Measurements from ENCODE around the gene PABPC1L.

The PABPC1L gene

DNA sequence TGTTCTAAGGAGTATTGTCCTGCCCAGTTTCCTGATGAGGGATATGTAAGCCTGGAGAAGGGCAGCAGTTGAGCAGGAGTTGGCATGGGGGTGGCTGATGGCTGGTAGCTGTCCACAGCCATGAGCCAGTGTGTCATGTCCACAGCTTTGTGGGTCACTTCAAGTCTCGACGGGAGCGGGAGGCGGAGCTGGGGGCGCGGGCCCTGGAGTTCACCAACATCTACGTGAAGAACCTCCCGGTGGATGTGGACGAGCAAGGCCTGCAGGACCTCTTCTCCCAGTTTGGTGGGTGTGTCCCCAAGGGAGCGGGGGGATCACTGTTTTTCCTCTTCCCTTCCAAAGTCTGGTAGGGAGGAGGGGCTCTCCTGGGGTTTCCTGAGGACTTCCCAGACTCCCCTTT lies 8.9 kb downstream of the PABPC1L start:
- Histone ChIP-seq H3K4me1 (ENCODE audit: control insufficient read depth, insufficient read depth, low read length) (no peaks in the 10 kb centered on the region), H3K9me3 (ENCODE audit: control insufficient read depth, insufficient read depth, low read length) (no peaks in the 10 kb centered on the region), H3K27ac (ENCODE audit: low read depth, low read length) (no peak overlapping the region), H3K36me3 (ENCODE audit: control insufficient read depth, insufficient read depth, low read length) (peaks cover 79% of the 10 kb centered on the region), H3K4me3 (ENCODE audit: low read depth, low read length) (no peak overlapping the region), H3K27me3 (ENCODE audit: control insufficient read depth, insufficient read depth, low read length) (no peaks in the 10 kb centered on the region), H3K9ac (ENCODE audit: low read depth, low read length) (no peak overlapping the region)

GRCh38 chr20:44921447-44921846 lies 11.6 kb downstream of the PABPC1L start:
- no peaks in the 10 kb centered on the region for H3K4me1 ChIP-seq (ENCODE audit: control insufficient read depth, insufficient read depth, low read length)
- H3K27ac ChIP-seq (ENCODE audit: low read depth, low read length) = no peak overlapping the region
- H3K9ac ChIP-seq (ENCODE audit: low read depth, low read length) = no peak overlapping the region
- H3K9me3 ChIP-seq (ENCODE audit: control insufficient read depth, insufficient read depth, low read length) = no peaks in the 10 kb centered on the region
- no peak overlapping the region for H3K4me3 ChIP-seq (ENCODE audit: low read depth, low read length)
- H3K36me3 ChIP-seq (ENCODE audit: control insufficient read depth, insufficient read depth, low read length) = peaks cover 79% of the 10 kb centered on the region
- H3K27me3 ChIP-seq (ENCODE audit: control insufficient read depth, insufficient read depth, low read length) = no peaks in the 10 kb centered on the region

- Histone ChIP-seq H3K27me3 (ENCODE audit: control insufficient read depth, insufficient read depth, low read length) (no peaks in the 10 kb centered on the region), H3K4me1 (ENCODE audit: control insufficient read depth, insufficient read depth, low read length) (no peaks in the 10 kb centered on the region), H3K36me3 (ENCODE audit: control insufficient read depth, insufficient read depth, low read length) (peaks cover 63% of the 10 kb centered on the region), H3K9ac (ENCODE audit: low read depth, low read length) (no peak overlapping the region), H3K9me3 (ENCODE audit: control insufficient read depth, insufficient read depth, low read length) (no peaks in the 10 kb centered on the region), H3K4me3 (ENCODE audit: low read depth, low read length) (no peak overlapping the region), H3K27ac (ENCODE audit: low read depth, low read length) (no peak overlapping the region)
Observed at GRCh38 chr20:44924541-44924940, 14.7 kb downstream of the PABPC1L start.

DNA sequence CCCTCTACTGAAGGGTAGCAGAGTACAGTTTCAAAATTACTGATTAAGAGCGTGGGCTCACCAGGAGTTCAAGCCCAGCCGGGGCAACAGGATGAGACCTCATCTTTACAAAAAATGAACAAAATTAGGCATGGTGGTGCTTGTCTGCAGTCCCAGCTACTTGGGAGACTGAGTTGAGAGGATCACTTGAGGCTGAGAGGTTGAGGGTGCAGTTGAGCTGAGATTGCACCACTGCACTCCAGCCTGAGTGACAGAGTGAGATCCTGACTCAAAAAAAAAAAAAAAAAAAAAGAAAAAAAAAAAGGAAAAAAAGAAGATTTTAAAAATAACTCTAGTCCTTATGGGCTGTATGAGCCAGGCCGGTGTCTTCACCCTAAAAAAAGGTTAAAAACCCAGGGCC lies 18.7 kb downstream of the PABPC1L start:
- H3K9me3 ChIP-seq (ENCODE audit: control insufficient read depth, insufficient read depth, low read length) = no peaks in the 10 kb centered on the region
- no peak overlapping the region for H3K4me3 ChIP-seq (ENCODE audit: low read depth, low read length)
- H3K36me3 ChIP-seq (ENCODE audit: control insufficient read depth, insufficient read depth, low read length) = peaks cover 71% of the 10 kb centered on the region
- H3K4me1 ChIP-seq (ENCODE audit: control insufficient read depth, insufficient read depth, low read length) = no peaks in the 10 kb centered on the region
- no peaks in the 10 kb centered on the region for H3K27me3 ChIP-seq (ENCODE audit: control insufficient read depth, insufficient read depth, low read length)
- H3K9ac ChIP-seq (ENCODE audit: low read depth, low read length) = no peak overlapping the region
- no peak overlapping the region for H3K27ac ChIP-seq (ENCODE audit: low read depth, low read length)

DNA sequence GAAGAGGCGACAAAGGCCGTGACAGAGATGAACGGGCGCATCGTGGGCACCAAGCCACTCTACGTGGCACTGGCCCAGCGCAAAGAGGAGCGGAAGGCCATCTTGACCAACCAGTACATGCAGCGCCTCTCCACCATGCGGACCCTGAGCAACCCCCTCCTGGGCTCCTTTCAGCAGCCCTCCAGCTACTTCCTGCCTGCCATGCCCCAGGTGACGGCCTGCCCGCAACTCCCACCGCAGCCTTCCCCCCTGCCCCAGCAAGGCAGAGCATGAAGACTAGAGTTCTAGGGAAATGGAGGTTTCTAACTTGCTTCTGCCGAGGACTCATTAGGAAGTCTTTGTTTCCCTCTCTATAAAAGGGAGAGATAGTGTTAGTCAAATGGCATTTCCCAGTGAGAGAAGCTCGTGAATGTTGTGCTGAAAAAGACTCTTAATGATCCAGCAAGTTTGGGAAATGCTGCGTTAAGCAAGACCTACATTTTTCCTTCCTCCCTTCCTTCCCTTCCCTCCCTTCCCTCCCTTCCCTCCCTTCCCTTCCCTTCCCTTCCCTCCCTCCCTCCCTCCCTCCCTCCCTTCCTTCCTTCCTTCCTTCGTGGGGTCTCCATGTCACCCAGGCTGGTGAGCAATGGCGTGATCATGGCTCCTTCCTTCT lies 20.8 kb downstream of the PABPC1L start:
- H3K4me1 ChIP-seq (ENCODE audit: control insufficient read depth, insufficient read depth, low read length) = no peaks in the 10 kb centered on the region
- no peak overlapping the region for H3K4me3 ChIP-seq (ENCODE audit: low read depth, low read length)
- no peak overlapping the region for H3K27ac ChIP-seq (ENCODE audit: low read depth, low read length)
- no peak overlapping the region for H3K9ac ChIP-seq (ENCODE audit: low read depth, low read length)
- no peaks in the 10 kb centered on the region for H3K27me3 ChIP-seq (ENCODE audit: control insufficient read depth, insufficient read depth, low read length)
- no peaks in the 10 kb centered on the region for H3K9me3 ChIP-seq (ENCODE audit: control insufficient read depth, insufficient read depth, low read length)
- H3K36me3 ChIP-seq (ENCODE audit: control insufficient read depth, insufficient read depth, low read length) = peaks cover 73% of the 10 kb centered on the region

DNA sequence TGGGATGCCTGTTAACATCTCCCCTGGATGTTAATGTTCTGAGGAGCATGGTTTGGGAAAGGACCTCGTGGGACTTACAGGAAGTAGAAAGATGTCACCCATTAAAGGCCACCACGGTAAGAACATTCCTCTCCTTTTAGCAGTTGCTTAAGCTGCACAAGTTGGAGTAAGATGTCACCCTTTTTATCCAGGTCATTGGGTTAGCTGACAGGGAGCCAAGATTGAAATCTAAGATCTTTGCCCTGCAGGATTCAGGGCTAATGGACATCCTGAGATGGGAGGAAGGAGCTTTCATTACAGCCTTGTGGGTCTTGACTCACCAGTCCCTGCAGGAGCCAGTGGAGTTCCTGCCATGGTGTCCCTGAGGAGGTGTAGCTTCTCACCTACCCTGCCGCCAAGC lies 22.1 kb downstream of the PABPC1L start:
- Histone ChIP-seq H3K9ac (ENCODE audit: low read depth, low read length) (no peak overlapping the region), H3K27ac (ENCODE audit: low read depth, low read length) (no peak overlapping the region), H3K36me3 (ENCODE audit: control insufficient read depth, insufficient read depth, low read length) (peaks cover 78% of the 10 kb centered on the region), H3K4me1 (ENCODE audit: control insufficient read depth, insufficient read depth, low read length) (no peaks in the 10 kb centered on the region), H3K9me3 (ENCODE audit: control insufficient read depth, insufficient read depth, low read length) (no peaks in the 10 kb centered on the region), H3K4me3 (ENCODE audit: low read depth, low read length) (no peak overlapping the region), H3K27me3 (ENCODE audit: control insufficient read depth, insufficient read depth, low read length) (no peaks in the 10 kb centered on the region)

- no peak overlapping the region for H3K4me3 ChIP-seq (ENCODE audit: low read depth, low read length)
- no peaks in the 10 kb centered on the region for H3K4me1 ChIP-seq (ENCODE audit: control insufficient read depth, insufficient read depth, low read length)
- H3K27ac ChIP-seq (ENCODE audit: low read depth, low read length) = no peak overlapping the region
- H3K36me3 ChIP-seq (ENCODE audit: control insufficient read depth, insufficient read depth, low read length) = peaks cover 88% of the 10 kb centered on the region
- H3K27me3 ChIP-seq (ENCODE audit: control insufficient read depth, insufficient read depth, low read length) = no peaks in the 10 kb centered on the region
- no peaks in the 10 kb centered on the region for H3K9me3 ChIP-seq (ENCODE audit: control insufficient read depth, insufficient read depth, low read length)
- no peak overlapping the region for H3K9ac ChIP-seq (ENCODE audit: low read depth, low read length)
Observed at GRCh38 chr20:44932916-44933315, 23.1 kb downstream of the PABPC1L start.

DNA sequence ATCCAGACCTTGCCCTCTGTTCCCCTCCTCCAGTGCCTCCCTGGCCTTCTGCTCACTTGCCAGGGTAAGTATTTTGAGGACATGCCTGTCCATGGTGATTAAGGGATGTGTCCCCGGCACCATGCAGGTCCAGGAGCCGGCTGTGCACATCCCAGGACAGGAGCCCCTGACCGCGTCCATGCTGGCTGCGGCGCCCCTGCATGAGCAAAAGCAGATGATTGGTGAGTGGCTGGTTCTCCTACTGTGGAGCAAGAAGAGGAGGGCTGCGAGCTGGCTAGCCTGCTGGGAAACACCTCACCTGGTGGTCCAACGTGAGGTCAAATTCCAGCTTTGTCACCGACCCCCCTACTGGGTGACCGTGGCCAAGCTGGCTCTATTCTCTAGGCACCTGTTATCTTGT lies 26.6 kb downstream of the PABPC1L start:
- Histone ChIP-seq H3K4me3 (ENCODE audit: low read depth, low read length) (no peak overlapping the region), H3K27ac (ENCODE audit: low read depth, low read length) (no peak overlapping the region), H3K4me1 (ENCODE audit: control insufficient read depth, insufficient read depth, low read length) (no peaks in the 10 kb centered on the region), H3K36me3 (ENCODE audit: control insufficient read depth, insufficient read depth, low read length) (peaks cover 95% of the 10 kb centered on the region), H3K27me3 (ENCODE audit: control insufficient read depth, insufficient read depth, low read length) (no peaks in the 10 kb centered on the region), H3K9ac (ENCODE audit: low read depth, low read length) (no peak overlapping the region), H3K9me3 (ENCODE audit: control insufficient read depth, insufficient read depth, low read length) (no peaks in the 10 kb centered on the region)

DNA sequence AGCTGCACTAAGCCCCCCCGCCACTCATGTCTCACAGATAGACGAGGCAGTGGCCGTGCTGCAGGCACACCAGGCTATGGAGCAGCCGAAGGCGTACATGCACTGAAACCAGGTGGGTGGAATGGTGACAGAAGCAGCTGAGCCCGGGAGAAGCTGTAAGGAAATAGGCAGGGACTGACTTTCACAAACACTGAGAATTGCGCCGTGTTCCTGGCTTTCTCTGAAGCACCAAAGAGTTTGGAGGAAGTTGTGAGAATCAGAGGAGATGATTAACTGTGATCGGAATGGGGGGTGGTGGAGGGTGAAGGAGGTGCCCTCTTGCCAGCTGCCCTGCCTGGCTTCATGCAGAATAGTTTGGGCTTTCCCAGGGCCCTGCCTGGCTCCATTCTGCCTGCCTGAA lies 28.8 kb downstream of the PABPC1L start:
- H3K4me3 ChIP-seq (ENCODE audit: low read depth, low read length) = no peak overlapping the region
- H3K9ac ChIP-seq (ENCODE audit: low read depth, low read length) = no peak overlapping the region
- H3K36me3 ChIP-seq (ENCODE audit: control insufficient read depth, insufficient read depth, low read length) = peaks cover 96% of the 10 kb centered on the region
- no peaks in the 10 kb centered on the region for H3K27me3 ChIP-seq (ENCODE audit: control insufficient read depth, insufficient read depth, low read length)
- no peaks in the 10 kb centered on the region for H3K9me3 ChIP-seq (ENCODE audit: control insufficient read depth, insufficient read depth, low read length)
- no peaks in the 10 kb centered on the region for H3K4me1 ChIP-seq (ENCODE audit: control insufficient read depth, insufficient read depth, low read length)
- no peak overlapping the region for H3K27ac ChIP-seq (ENCODE audit: low read depth, low read length)

DNA sequence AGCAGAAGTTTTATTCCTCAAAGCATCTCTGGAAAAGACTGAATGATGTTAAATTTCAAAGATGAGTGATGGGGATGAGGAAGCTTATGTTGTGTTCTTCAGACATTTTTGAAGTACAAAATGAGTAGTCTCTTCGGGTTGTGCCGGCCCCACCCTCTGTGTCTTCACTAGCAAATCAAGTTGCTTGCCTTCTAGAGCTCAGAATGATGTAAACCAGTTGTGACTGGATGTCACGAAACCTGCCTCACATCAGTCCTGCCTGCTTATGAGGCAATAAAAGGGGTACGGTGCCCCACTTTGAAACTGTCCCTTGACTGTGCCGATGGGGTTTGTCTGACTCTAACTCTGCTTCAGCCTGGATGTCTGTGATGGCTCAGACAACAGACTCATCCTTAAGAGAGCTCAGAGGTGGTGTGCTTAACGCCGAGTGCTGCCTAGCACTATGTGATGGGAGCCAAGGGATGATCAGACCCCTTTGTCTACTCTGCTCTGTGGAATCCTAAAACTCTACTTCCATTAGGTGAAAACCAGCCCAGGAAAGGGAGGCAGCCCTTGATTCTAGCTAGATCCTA lies 31.3 kb downstream of the PABPC1L start:
- Histone ChIP-seq H3K27ac (ENCODE audit: low read depth, low read length) (no peak overlapping the region), H3K36me3 (ENCODE audit: control insufficient read depth, insufficient read depth, low read length) (peaks cover 93% of the 10 kb centered on the region), H3K4me1 (ENCODE audit: control insufficient read depth, insufficient read depth, low read length) (no peaks in the 10 kb centered on the region), H3K9me3 (ENCODE audit: control insufficient read depth, insufficient read depth, low read length) (no peaks in the 10 kb centered on the region), H3K9ac (ENCODE audit: low read depth, low read length) (no peak overlapping the region), H3K27me3 (ENCODE audit: control insufficient read depth, insufficient read depth, low read length) (no peaks in the 10 kb centered on the region), H3K4me3 (ENCODE audit: low read depth, low read length) (no peak overlapping the region)

DNA sequence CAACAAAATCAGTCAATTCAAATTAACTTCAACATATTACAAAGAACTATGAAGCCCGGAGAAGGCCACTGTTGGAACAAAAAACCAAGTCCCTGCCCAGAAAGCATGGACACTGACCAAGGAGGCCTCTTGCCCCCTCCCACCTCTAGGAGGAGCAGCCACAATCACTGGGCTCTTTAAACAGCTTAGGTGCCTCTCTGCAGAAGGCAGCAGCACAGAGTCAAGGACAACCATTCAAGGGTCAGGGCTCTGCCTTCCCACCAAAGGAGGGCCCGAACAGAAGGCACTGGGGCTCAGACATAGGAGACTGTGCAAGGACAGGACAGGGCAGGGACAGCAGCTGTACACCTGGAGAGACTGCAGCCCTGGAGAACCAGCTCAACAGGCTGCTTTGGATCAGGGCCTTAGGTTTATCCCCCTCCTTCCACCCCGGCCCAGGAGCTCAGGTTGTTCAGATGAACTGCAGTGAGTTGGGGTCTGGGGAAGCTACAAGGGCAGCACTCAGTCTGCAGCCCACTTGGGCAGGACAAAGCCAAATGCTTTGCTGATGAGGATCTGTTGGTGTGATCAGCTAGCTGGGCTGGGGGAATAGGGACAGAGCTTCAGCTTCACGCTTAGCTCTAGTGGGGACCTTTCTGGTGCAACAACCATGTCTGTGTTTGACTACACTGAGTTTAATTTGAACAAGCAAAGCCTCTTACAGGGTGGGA lies 32.6 kb downstream of the PABPC1L start:
- Histone ChIP-seq H3K27me3 (ENCODE audit: control insufficient read depth, insufficient read depth, low read length) (no peaks in the 10 kb centered on the region), H3K36me3 (ENCODE audit: control insufficient read depth, insufficient read depth, low read length) (peaks cover 92% of the 10 kb centered on the region), H3K4me1 (ENCODE audit: control insufficient read depth, insufficient read depth, low read length) (no peaks in the 10 kb centered on the region), H3K4me3 (ENCODE audit: low read depth, low read length) (no peak overlapping the region), H3K9me3 (ENCODE audit: control insufficient read depth, insufficient read depth, low read length) (no peaks in the 10 kb centered on the region), H3K9ac (ENCODE audit: low read depth, low read length) (no peak overlapping the region), H3K27ac (ENCODE audit: low read depth, low read length) (no peak overlapping the region)
